Rectal smooth muscle tissue (tissue), 1 donor: ENCODE measurements around the gene CMSS1.
A peak's percentile ranks its signal among the peaks of the same experiment; 100 is the strongest.

Source experiments
- H3K27ac ChIP-seq: one replicate; pipeline ENCODE4 v1.7.0; 2013; ENCODE audit warnings: low read depth, low read length, inconsistent platforms
- H3K27me3 ChIP-seq: one replicate; pipeline ENCODE4 v1.7.0; 2013; ENCODE audit warnings: low read length; ENCODE audit not compliant: control insufficient read depth, insufficient read depth
- H3K36me3 ChIP-seq: one replicate; pipeline ENCODE4 v1.7.0; 2013; ENCODE audit warnings: low read length; ENCODE audit not compliant: control insufficient read depth, insufficient read depth
- H3K4me1 ChIP-seq: one replicate; pipeline ENCODE4 v1.7.0; 2013; ENCODE audit warnings: low read length; ENCODE audit not compliant: control insufficient read depth, insufficient read depth
- H3K4me3 ChIP-seq: one replicate; pipeline ENCODE4 v1.7.0; 2013; ENCODE audit warnings: low read length
- H3K9ac ChIP-seq: one replicate; pipeline ENCODE4 v1.7.0; 2013; ENCODE audit warnings: low read length

The CMSS1 gene

GRCh38 chr3:100097919-100098783, 280.5 kb downstream of the CMSS1 start:
- H3K4me3 ChIP-seq = no peak overlapping the region
- H3K36me3 ChIP-seq = no peaks in the 10 kb centered on the region
- no peaks in the 10 kb centered on the region for H3K27me3 ChIP-seq
- H3K27ac ChIP-seq = peak overlapping the region; percentile 9
- peaks cover 12% of the 10 kb centered on the region for H3K4me1 ChIP-seq
- no peak overlapping the region for H3K9ac ChIP-seq

- H3K36me3 ChIP-seq = no peaks in the 10 kb centered on the region
- H3K9ac ChIP-seq = no peak overlapping the region
- no peak overlapping the region for H3K27ac ChIP-seq
- H3K27me3 ChIP-seq = no peaks in the 10 kb centered on the region
- H3K4me3 ChIP-seq = no peak overlapping the region
- H3K4me1 ChIP-seq = peaks cover 12% of the 10 kb centered on the region
These were observed 281.1 kb downstream of the CMSS1 start for GRCh38 chr3:100098784-100099070.

- H3K27me3 ChIP-seq = no peaks in the 10 kb centered on the region
- H3K36me3 ChIP-seq = no peaks in the 10 kb centered on the region
- H3K9ac ChIP-seq = no peak overlapping the region
- no peak overlapping the region for H3K27ac ChIP-seq
- H3K4me3 ChIP-seq = no peak overlapping the region
- H3K4me1 ChIP-seq = peaks cover 18% of the 10 kb centered on the region
These were observed 282.0 kb downstream of the CMSS1 start for GRCh38 chr3:100099621-100100020.

GRCh38 chr3:100100425-100100824, 282.8 kb downstream of the CMSS1 start:
- Histone ChIP-seq H3K27me3 (no peaks in the 10 kb centered on the region), H3K27ac (no peak overlapping the region), H3K4me1 (peaks cover 25% of the 10 kb centered on the region), H3K4me3 (no peak overlapping the region), H3K9ac (no peak overlapping the region), H3K36me3 (no peaks in the 10 kb centered on the region)

GRCh38 chr3:100102757-100103156, 285.1 kb downstream of the CMSS1 start:
- Histone ChIP-seq H3K27me3 (no peaks in the 10 kb centered on the region), H3K36me3 (no peaks in the 10 kb centered on the region), H3K9ac (no peak overlapping the region), H3K27ac (peak overlapping the region; percentile 6), H3K4me3 (no peak overlapping the region), H3K4me1 (peaks cover 44% of the 10 kb centered on the region)

GRCh38 chr3:100103558-100104441, 286.1 kb downstream of the CMSS1 start:
- Histone ChIP-seq H3K36me3 (no peaks in the 10 kb centered on the region), H3K4me3 (no peak overlapping the region), H3K4me1 (peaks cover 42% of the 10 kb centered on the region), H3K27ac (peak overlapping the region; percentile 6), H3K9ac (no peak overlapping the region), H3K27me3 (no peaks in the 10 kb centered on the region)

GRCh38 chr3:100104442-100104798, 286.8 kb downstream of the CMSS1 start:
- Histone ChIP-seq H3K27ac (peak overlapping the region; percentile 3), H3K4me1 (peaks cover 40% of the 10 kb centered on the region)

GRCh38 chr3:100104817-100105413, 287.3 kb downstream of the CMSS1 start:
- Histone ChIP-seq H3K27ac (peak overlapping the region; percentile 50), H3K27me3 (no peaks in the 10 kb centered on the region), H3K36me3 (no peaks in the 10 kb centered on the region), H3K4me3 (no peak overlapping the region), H3K9ac (no peak overlapping the region), H3K4me1 (peaks cover 40% of the 10 kb centered on the region)

More at GRCh38 chr3:100104442-100104798, 286.8 kb downstream of the CMSS1 start:
- no peak overlapping the region for H3K9ac ChIP-seq
- H3K4me3 ChIP-seq = no peak overlapping the region
- no peaks in the 10 kb centered on the region for H3K36me3 ChIP-seq
- H3K27me3 ChIP-seq = no peaks in the 10 kb centered on the region

GRCh38 chr3:100105501-100105900, 287.8 kb downstream of the CMSS1 start:
- Histone ChIP-seq H3K9ac (no peak overlapping the region), H3K27ac (peak overlapping the region; percentile 50)

GRCh38 chr3:100106094-100106493, 288.4 kb downstream of the CMSS1 start:
- no peak overlapping the region for H3K4me3 ChIP-seq
- H3K27ac ChIP-seq = peak overlapping the region; percentile 44
- H3K4me1 ChIP-seq = peaks cover 42% of the 10 kb centered on the region

More at GRCh38 chr3:100105501-100105900, 287.8 kb downstream of the CMSS1 start:
- no peaks in the 10 kb centered on the region for H3K36me3 ChIP-seq
- H3K4me3 ChIP-seq = no peak overlapping the region
- peaks cover 42% of the 10 kb centered on the region for H3K4me1 ChIP-seq
- no peaks in the 10 kb centered on the region for H3K27me3 ChIP-seq

GRCh38 chr3:100106531-100107141, 289.0 kb downstream of the CMSS1 start:
- peak overlapping the region; percentile 44 for H3K27ac ChIP-seq
- no peak overlapping the region for H3K4me3 ChIP-seq
- peaks cover 42% of the 10 kb centered on the region for H3K4me1 ChIP-seq
- H3K36me3 ChIP-seq = no peaks in the 10 kb centered on the region
- no peak overlapping the region for H3K9ac ChIP-seq
- no peaks in the 10 kb centered on the region for H3K27me3 ChIP-seq

More at GRCh38 chr3:100106094-100106493, 288.4 kb downstream of the CMSS1 start:
- Histone ChIP-seq H3K9ac (no peak overlapping the region), H3K27me3 (no peaks in the 10 kb centered on the region), H3K36me3 (no peaks in the 10 kb centered on the region)
